Keratinocyte (primary cell): ENCODE results near the gene RPS27L.

Experiments used
- CTCF ChIP-seq, 3 experiments: IDR thresholded peaks in 1 of 3; conservative IDR thresholded peaks in 1 of 3; optimal IDR thresholded peaks in 1 of 3; 2 replicates in 2 of 3; 3 replicates in 1 of 3; pipeline versions ENCODE3 to v1.5.1; 2011; ENCODE audit warnings: low read length in 3 of 3, mild to moderate bottlenecking in 3 of 3, moderate library complexity in 2 of 3, control low read depth in 1 of 3, inconsistent platforms in 1 of 3; ENCODE audit not compliant: insufficient read depth in 2 of 3; ENCODE audit errors: extremely low read depth in 1 of 3
- EZH2 ChIP-seq: IDR thresholded peaks from one replicate; pipeline ENCODE4 v1.6.1; 2012; ENCODE audit warnings: inconsistent platforms, mild to moderate bottlenecking, low read length, moderate library complexity

- no peak for TF ChIP-seq EZH2
- no peak for TF ChIP-seq CTCF (optimal IDR thresholded peaks at IDR 0.05 in 1 of 3, IDR thresholded peaks at IDR 0.05 in 1 of 3, conservative IDR thresholded peaks at IDR 0.05 in 1 of 3; ENCODE audit: extremely low read depth in 1 of 3, insufficient read depth in 2 of 3, low read length in 3 of 3)
These were observed 22.0 kb downstream of the RPS27L start for GRCh38 chr15:63135281-63135680.
